Measurements from ENCODE around the gene TSHZ3. TPM values are rescaled to one million over a fixed set of nuclear protein-coding genes. Genes with fewer than 3 reads are reported as not detected.

TSHZ3 gene
- total and polyA plus RNA-seq, 2 of the 8 experiments (the other 6 are each of a cell fraction or from before 2014, with no cell fraction given): 3.1 to 12.3 TPM

DNA sequence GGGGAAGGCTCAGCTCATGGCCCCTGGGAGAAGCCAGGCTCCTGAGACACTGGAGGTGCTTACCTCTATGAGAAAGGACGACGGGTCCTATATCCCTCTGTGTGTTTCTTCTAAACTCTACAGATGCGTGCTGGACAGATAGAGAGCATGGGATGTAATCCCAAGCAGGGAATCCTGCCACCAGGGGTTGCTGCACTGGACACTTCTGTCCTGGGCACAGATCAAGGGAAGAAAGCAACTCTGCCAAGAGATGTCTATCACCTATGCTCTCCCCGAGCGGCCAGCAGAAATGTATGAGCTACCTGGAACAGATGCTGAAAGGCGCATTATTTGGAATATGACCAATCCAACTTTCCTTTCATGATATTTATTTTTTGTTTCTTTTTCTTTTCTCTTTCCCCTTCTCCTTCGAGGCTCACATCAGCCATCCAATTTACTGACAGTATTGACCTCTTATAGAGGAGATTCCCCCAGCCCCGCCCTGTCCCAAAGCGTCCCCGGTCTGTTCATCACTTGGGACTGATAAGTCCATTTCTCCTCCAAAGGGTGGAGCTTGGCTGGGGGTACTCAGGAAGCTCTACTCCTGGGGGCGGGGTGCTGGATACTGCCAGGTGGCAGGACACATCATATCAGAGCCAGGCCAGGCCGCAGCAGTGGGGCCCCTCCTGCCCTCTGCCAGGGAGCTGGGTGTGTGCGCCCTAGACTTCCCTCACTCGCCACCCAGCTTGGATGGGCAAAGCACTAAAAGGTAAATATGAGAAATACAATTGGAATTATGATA is 34.2 kb downstream of the TSHZ3 start:
- peaks cover 8 to 21% (median 18%) of the 10 kb centered on the region in 4 experiments for H3K4me1 ChIP-seq (replicated peaks in 1 of 4; ENCODE audit: control insufficient read depth in 3 of 4, insufficient read depth in 4 of 4, low read length in 3 of 4)
- no peak overlapping the region for H4K8ac ChIP-seq (ENCODE audit: extremely low read depth, insufficient read depth, low read length)
- 89% methylated on average over 14 of the region's 14 CpGs; no CpG with 5 or more reads in 1 of the 2 experiments for WGBS, 2 experiments (ENCODE audit: extremely low coverage in 1 of 2, insufficient coverage in 1 of 2, insufficient read length in 1 of 2, insufficient replicate concordance in 2 of 2, low coverage in 1 of 2, low lambda C conversion rate in 2 of 2, missing lambda C conversion rate in 1 of 2)
- H3K36me3 ChIP-seq (ENCODE audit: control insufficient read depth in 2 of 4, insufficient read depth in 4 of 4, low read length in 3 of 4): no peaks in the 10 kb centered on the region
- no peaks in the 10 kb centered on the region for H3K27me3 ChIP-seq (replicated peaks in 1 of 4; ENCODE audit: control insufficient read depth in 3 of 4, extremely low read depth in 1 of 4, insufficient read depth in 3 of 4, low read length in 3 of 4)
- POLR2A ChIA-PET (ENCODE audit: partially characterized antibody): interaction anchor here (1.0 kb wide), 1 partner anchor 53 kb away, joined by 4 read pairs; no protein-coding TSS in a partner anchor
- no peak overlapping the region for H3K4me3 ChIP-seq (ENCODE audit: extremely low read depth in 1 of 4, insufficient read depth in 2 of 4, low read depth in 3 of 4, low read length in 4 of 4)
- H2AK5ac ChIP-seq (ENCODE audit: low read depth, low read length): no peak overlapping the region
- H2BK20ac ChIP-seq (ENCODE audit: low read length): no peak overlapping the region
- no peak for FAIRE-seq
- no peak overlapping the region for H2BK15ac ChIP-seq (ENCODE audit: low read length)
- no peak overlapping the region for H3K4me2 ChIP-seq (ENCODE audit: insufficient read depth in 1 of 2, low read depth in 2 of 2, low read length in 2 of 2)
- H3K9ac ChIP-seq (replicated peaks in 1 of 4; ENCODE audit: extremely low read depth in 1 of 4, low read depth in 3 of 4, low read length in 3 of 4): no peak overlapping the region
- DNase-seq (ENCODE audit: low read depth in 1 of 2, low spot score in 2 of 2): no peak
- H3K18ac ChIP-seq (ENCODE audit: extremely low read depth, low read length): no peak overlapping the region
- no peak overlapping the region for H4K5ac ChIP-seq (ENCODE audit: insufficient read length, low read depth, low read length)
- no peak overlapping the region for H2BK120ac ChIP-seq (replicated peaks; ENCODE audit: low read depth, low read length)
- H3K56ac ChIP-seq (replicated peaks; ENCODE audit: insufficient read length, low read depth, low read length): no peak overlapping the region
- TF ChIP-seq TAF1 (IDR thresholded peaks at IDR 0.05; ENCODE audit: low read depth, low read length) (no peak), CTBP2 (IDR thresholded peaks at IDR 0.05; ENCODE audit: borderline replicate concordance, insufficient read depth, insufficient read length, low read length) (no peak), EP300 (IDR thresholded peaks at IDR 0.05; ENCODE audit: borderline replicate concordance in 1 of 2, low read depth in 2 of 2, low read length in 2 of 2) (no peak), BCL11A (IDR thresholded peaks at IDR 0.05; ENCODE audit: low read depth in 2 of 2, low read length in 2 of 2) (no peak), TAF7 (optimal IDR thresholded peaks at IDR 0.05; ENCODE audit: borderline replicate concordance, low read depth, low read length) (no peak)
- TF ChIP-seq, protein P1, sequence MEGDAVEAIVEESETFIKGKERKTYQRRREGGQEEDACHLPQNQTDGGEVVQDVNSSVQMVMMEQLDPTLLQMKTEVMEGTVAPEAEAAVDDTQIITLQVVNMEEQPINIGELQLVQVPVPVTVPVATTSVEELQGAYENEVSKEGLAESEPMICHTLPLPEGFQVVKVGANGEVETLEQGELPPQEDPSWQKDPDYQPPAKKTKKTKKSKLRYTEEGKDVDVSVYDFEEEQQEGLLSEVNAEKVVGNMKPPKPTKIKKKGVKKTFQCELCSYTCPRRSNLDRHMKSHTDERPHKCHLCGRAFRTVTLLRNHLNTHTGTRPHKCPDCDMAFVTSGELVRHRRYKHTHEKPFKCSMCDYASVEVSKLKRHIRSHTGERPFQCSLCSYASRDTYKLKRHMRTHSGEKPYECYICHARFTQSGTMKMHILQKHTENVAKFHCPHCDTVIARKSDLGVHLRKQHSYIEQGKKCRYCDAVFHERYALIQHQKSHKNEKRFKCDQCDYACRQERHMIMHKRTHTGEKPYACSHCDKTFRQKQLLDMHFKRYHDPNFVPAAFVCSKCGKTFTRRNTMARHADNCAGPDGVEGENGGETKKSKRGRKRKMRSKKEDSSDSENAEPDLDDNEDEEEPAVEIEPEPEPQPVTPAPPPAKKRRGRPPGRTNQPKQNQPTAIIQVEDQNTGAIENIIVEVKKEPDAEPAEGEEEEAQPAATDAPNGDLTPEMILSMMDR (IDR thresholded peaks at IDR 0.05; ENCODE audit: control extremely low read depth in 1 of 3, insufficient read depth in 1 of 3, low read depth in 1 of 3, low read length in 3 of 3): peak in 2 of 3 experiments; percentile 22 to 25; a peak in 2 of 4 replicates
- no peaks in the 10 kb centered on the region for H3K9me3 ChIP-seq (ENCODE audit: insufficient read depth in 2 of 2, low read depth in 1 of 2, low read length in 1 of 2)
- H2AFZ ChIP-seq (ENCODE audit: low read length): no peak overlapping the region
- CTCF ChIA-PET (ENCODE audit: partially characterized antibody): interaction anchor here (0.5 to 1.6 kb wide), 9 partner anchors 8 to 632 kb away, joined by 3 to 6 read pairs (median 3); no protein-coding TSS in a partner anchor
- no peaks in the 10 kb centered on the region for H3K23me2 ChIP-seq (ENCODE audit: low read depth, low read length)
- no peak overlapping the region for H3K4ac ChIP-seq (replicated peaks; ENCODE audit: insufficient read length, low read depth, low read length)
- peaks cover 0 to 32% of the 10 kb centered on the region in 2 experiments; a peak in 2 of 4 replicates for H3K79me2 ChIP-seq (ENCODE audit: control insufficient read depth in 1 of 2, insufficient read depth in 2 of 2, low read length in 2 of 2)
- H4K20me1 ChIP-seq (replicated peaks in 1 of 2; ENCODE audit: control insufficient read depth in 1 of 2, insufficient read depth in 2 of 2, low read length in 2 of 2): no peaks in the 10 kb centered on the region
- H2BK12ac ChIP-seq (ENCODE audit: low read depth, low read length): no peak overlapping the region
- peaks cover 8% of the 10 kb centered on the region; the same call in 1 of the 2 replicates for H3K79me1 ChIP-seq (ENCODE audit: low read depth, low read length)
- H3K23ac ChIP-seq (ENCODE audit: insufficient read length): no peak overlapping the region
- H4K91ac ChIP-seq (replicated peaks; ENCODE audit: insufficient read length, low read length): no peak overlapping the region
- no peak overlapping the region for H2BK5ac ChIP-seq (ENCODE audit: low read depth, low read length)
- no peak overlapping the region for H3K27ac ChIP-seq (ENCODE audit: low read depth, low read length)
- H3K14ac ChIP-seq (ENCODE audit: insufficient read length): no peak overlapping the region
